ENCODE data around the gene TRPM3. TPM values are rescaled to one million over a fixed set of nuclear protein-coding genes. Genes with fewer than 3 reads are reported as not detected.

TRPM3 gene
- total RNA-seq, 1 experiment from 2014 or later: 5.4 TPM

GRCh38 chr9:70789086-70789485 lies 332.3 kb downstream of the TRPM3 start (continued):
- TF ChIP-seq MAX (CRISPR knock-in tag; IDR thresholded peaks at IDR 0.05) (no peak), FOXK1 (CRISPR knock-in tag; IDR thresholded peaks at IDR 0.05) (no peak), NR3C1 (CRISPR knock-in tag; conservative IDR thresholded peaks at IDR 0.05; ENCODE audit: low read depth) (no peak), ZNF423 (CRISPR knock-in tag; IDR thresholded peaks at IDR 0.05) (no peak)

- Mint-ChIP-seq H3K4me3 (no peak overlapping the region), H3K4me1 (no peaks in the 10 kb centered on the region), H3K36me3 (no peaks in the 10 kb centered on the region), H3K9me3 (no peaks in the 10 kb centered on the region), H3K27me3 (ENCODE audit: low read depth) (no peaks in the 10 kb centered on the region), H3K27ac (no peak overlapping the region)
- ChIA-PET POLR2A (no interaction called here), CTCF (no interaction called here)
- ATAC-seq: no peak
- no peak for TF ChIP-seq SP1 (CRISPR knock-in tag; conservative IDR thresholded peaks at IDR 0.05)
- no peak for TF ChIP-seq IRF1 (CRISPR knock-in tag; IDR thresholded peaks at IDR 0.05)
- no peak for TF ChIP-seq STAT6 (CRISPR knock-in tag; conservative IDR thresholded peaks at IDR 0.05; ENCODE audit: low read depth)
- TF ChIP-seq CTCF (IDR thresholded peaks at IDR 0.05): no peak
- no peak for TF ChIP-seq MAX (CRISPR knock-in tag; IDR thresholded peaks at IDR 0.05)
- TF ChIP-seq KAT7 (CRISPR knock-in tag; IDR thresholded peaks at IDR 0.05; ENCODE audit: borderline replicate concordance): no peak
- no peak for TF ChIP-seq GABPB1 (CRISPR knock-in tag; IDR thresholded peaks at IDR 0.05)
- no peak for TF ChIP-seq CREM (CRISPR knock-in tag; IDR thresholded peaks at IDR 0.05)
- TF ChIP-seq EMX1 (CRISPR knock-in tag; IDR thresholded peaks at IDR 0.05): no peak
- no peak for TF ChIP-seq ZNF532 (CRISPR knock-in tag; IDR thresholded peaks at IDR 0.05; ENCODE audit: borderline replicate concordance)
- TF ChIP-seq ZNF423 (CRISPR knock-in tag; IDR thresholded peaks at IDR 0.05): no peak
- no peak for TF ChIP-seq NFYB (CRISPR knock-in tag; conservative IDR thresholded peaks at IDR 0.05; ENCODE audit: low read depth)
- no peak for DNase-seq (ENCODE audit: low spot score)
Measured at GRCh38 chr9:70784456-70784855, 337.0 kb downstream of the TRPM3 start.

- Mint-ChIP-seq H3K9me3 (no peaks in the 10 kb centered on the region), H3K4me1 (peaks cover 7% of the 10 kb centered on the region; the same call in 1 of the 2 replicates), H3K4me3 (no peak overlapping the region), H3K27me3 (ENCODE audit: low read depth) (no peaks in the 10 kb centered on the region), H3K36me3 (no peaks in the 10 kb centered on the region), H3K27ac (no peak overlapping the region)
- ChIA-PET CTCF (no interaction called here), POLR2A (no interaction called here)
- DNase-seq (ENCODE audit: low spot score) (no peak), ATAC-seq (no peak)
- TF ChIP-seq E2F5 (CRISPR knock-in tag; IDR thresholded peaks at IDR 0.05) (no peak), NFE2L1 (CRISPR knock-in tag; IDR thresholded peaks at IDR 0.05) (no peak), TEAD4 (CRISPR knock-in tag; IDR thresholded peaks at IDR 0.05) (no peak), MYBL2 (CRISPR knock-in tag; IDR thresholded peaks at IDR 0.05) (no peak), CTCF (IDR thresholded peaks at IDR 0.05) (no peak), GABPB1 (CRISPR knock-in tag; IDR thresholded peaks at IDR 0.05) (no peak), ESRRA (CRISPR knock-in tag; IDR thresholded peaks at IDR 0.05; ENCODE audit: borderline replicate concordance) (no peak)
Measured at GRCh38 chr9:70778568-70778967, 342.9 kb downstream of the TRPM3 start.

Measured in WTC11 (cell line).